Adrenal gland (tissue), 12 donors: ENCODE measurements around the gene BMERB1. TPM values are rescaled to one million over a fixed set of nuclear protein-coding genes. Genes with fewer than 3 reads are reported as not detected.
"Not testable (repeated sequence)": the region's sequence is repeated elsewhere in the genome, so short reads cannot be mapped to it uniquely, and the experiment has no call there.

Experiments
- DNase-seq, 7 donors: peaks; one replicate each; pipeline ENCODE4 v3.0.0-alpha.2; 2019 to 2020
- H3K27ac ChIP-seq, 5 donors: fragments of 200-600 bp; sonication (generic) in 4 of 5; 1 replicate in 3 of 5; 2 replicates in 2 of 5; pipeline versions ENCODE4 v1.5.1 to v1.8.0; 2016 to 2020; ENCODE audit warnings: mild to moderate bottlenecking in 1 of 5
- H3K27me3 ChIP-seq: fragments of 200-600 bp; 2 replicates; pipeline ENCODE4 v1.8.0; 2021
- H3K36me3 ChIP-seq, 2 donors: fragments of 200-600 bp; replicated peaks in 1 of 2; 1 replicate in 1 of 2; 2 replicates in 1 of 2; pipeline versions ENCODE4 v1.5.1 to v1.8.0; 2018 to 2022
- H3K4me1 ChIP-seq, 2 donors: fragments of 200-600 bp; replicated peaks in 1 of 2; 1 replicate in 1 of 2; 2 replicates in 1 of 2; pipeline versions ENCODE4 v1.5.1 to v1.8.0; 2018 to 2021
- H3K4me3 ChIP-seq, 4 donors: fragments of 200-600 bp; sonication (generic) in 3 of 4; one replicate each; pipeline ENCODE4 v1.5.1; 2016 to 2018
- H3K9me3 ChIP-seq, 3 donors: fragments of 200-600 bp; sonication (generic) in 1 of 3; replicated peaks in 1 of 3; 1 replicate in 2 of 3; 2 replicates in 1 of 3; pipeline versions ENCODE4 v1.5.1 to v1.8.0; 2016 to 2021
- CTCF ChIP-seq, 6 experiments: fragments of 450-650 bp in 4 of 6; fragments of 200-600 bp in 2 of 6; sonication (generic) in 1 of 6; IDR thresholded peaks; 1 replicate in 5 of 6; 2 replicates in 1 of 6; pipeline versions ENCODE4 v1.5.1 to v1.8.0; 2016 to 2021; ENCODE audit warnings: antibody characterized with exemption in 6 of 6, mild to moderate bottlenecking in 2 of 6, moderate library complexity in 1 of 6
- POLR2A ChIP-seq, 2 donors: fragments of 450-650 bp; IDR thresholded peaks; one replicate each; pipeline ENCODE4 v1.6.1; 2017; ENCODE audit warnings: antibody characterized with exemption in 2 of 2, mild to moderate bottlenecking in 2 of 2, moderate library complexity in 1 of 2
- WGBS, 4 donors: extraction: QIAGEN DNeasy Blood & Tissue Kit in 2 of 4; methylation state at CpG; one replicate each; pipeline versions ENCODE4 v1.1.5 to v1.1.7; 2013 to 2017; 5-methylcytosine and 5-hydroxymethylcytosine counted together
- intact Hi-C, 2 donors: fragments of 100-400 bp; cut with DNase I; formaldehyde crosslinking; loops; one replicate each; pipeline versions ENCODE4 v1.14.1 to v1.15.0; 2022 to 2023
- polyA plus RNA-seq, 3 donors: library from polyadenylated mRNA; stranded (reverse); fragments of 200-250 nt in 2 of 3; fragments of 350-450 nt in 1 of 3; fragmentation: Illumina TruSeq in 1 of 3; extraction: RNeasy Lipid Tissue Mini Kit (QIAGEN cat#74804) in 1 of 3; gene quantifications; one replicate each; pipeline ENCODE4 v1.2.3, GENCODE V29; 2013 to 2014
- total RNA-seq, 9 donors: library from RNA; depleted of rRNA in 4 of 9; stranded (reverse); fragments of >200 nt in 4 of 9; fragments of 120-200 nt in 1 of 9; fragmentation: NEBNext Ultra II Directional in 1 of 9; extraction: Animal tissue kit (Norgen Biotek cat#: 25700) in 1 of 9; gene quantifications; one replicate each; pipeline versions ENCODE4 v1.1.0 to v1.2.4, GENCODE V29; 2013 to 2023
- donor health status: healthy with polysubstance abuse.
- donor health status: Bipolar disorder and iron deficiency.
- donor health status: DM: yes; HTN: yes; CAD: no.
- donor health status: DM: no; HTN: no; CAD: no.
- donor health status: DM: no; HTN: no; CAD: no.
- donor health status: DM: yes; HTN: yes; CAD: no.

The BMERB1 gene
- total and polyA plus RNA-seq, 12 donors = 9.8 to 56.0 (median 18.7) TPM

- Histone ChIP-seq H3K27ac (no peak overlapping the region), H3K27me3 (no peaks in the 10 kb centered on the region), H3K36me3 (peaks cover 0 to 75% of the 10 kb centered on the region in 2 donors), H3K4me3 (no peak overlapping the region), H3K4me1 (peaks cover 0 to under 1% of the 10 kb centered on the region in 2 donors), H3K9me3 (no peaks in the 10 kb centered on the region)
- WGBS, 4 donors = 95 to 96% (median 96%) methylated on average over 13 of the region's 13 CpGs
- intact Hi-C loops = no loop called here
- no peak for DNase-seq
- no peak for TF ChIP-seq POLR2A (IDR thresholded peaks at IDR 0.05)
- TF ChIP-seq CTCF (IDR thresholded peaks at IDR 0.05) = no peak
These were observed 171.6 kb downstream of the BMERB1 start for GRCh38 chr16:15605839-15606517.

GRCh38 chr16:15606518-15607220 is 172.3 kb downstream of the BMERB1 start:
- peak overlapping the region in 1 of 5 donors; percentile 72 for H3K27ac ChIP-seq
- TF ChIP-seq POLR2A (IDR thresholded peaks at IDR 0.05) (no peak), CTCF (IDR thresholded peaks at IDR 0.05) (no peak)
- H3K9me3 ChIP-seq = no peaks in the 10 kb centered on the region
- 94 to 97% (median 96%) methylated on average over 5 of the region's 5 CpGs for WGBS, 4 donors
- H3K27me3 ChIP-seq = no peaks in the 10 kb centered on the region
- intact Hi-C loops = no loop called here
- no peaks in the 10 kb centered on the region for H3K4me1 ChIP-seq
- DNase-seq = no peak
- H3K36me3 ChIP-seq = peaks cover 0 to 75% of the 10 kb centered on the region in 2 donors
- no peak overlapping the region for H3K4me3 ChIP-seq

GRCh38 chr16:15607221-15607699 is 172.9 kb downstream of the BMERB1 start:
- peaks cover 0 to 75% of the 10 kb centered on the region in 2 donors for H3K36me3 ChIP-seq
- H3K9me3 ChIP-seq, H3K4me1 ChIP-seq, intact Hi-C loops, H3K4me3 ChIP-seq, H3K27me3 ChIP-seq, DNase-seq: not testable (repeated sequence)
- H3K27ac ChIP-seq = peak overlapping the region in 2 of 5 donors; percentile 56 to 72
- WGBS, 4 donors = 94 to 96% (median 95%) methylated on average over 12 of the region's 12 CpGs

- Histone ChIP-seq H3K27me3 (no peaks in the 10 kb centered on the region), H3K36me3 (peaks cover 0 to 75% of the 10 kb centered on the region in 2 donors), H3K4me3 (no peak overlapping the region), H3K9me3 (no peaks in the 10 kb centered on the region), H3K27ac (peak overlapping the region in 2 of 5 donors; percentile 56 to 72), H3K4me1 (no peaks in the 10 kb centered on the region)
- TF ChIP-seq CTCF (IDR thresholded peaks at IDR 0.05) (no peak), POLR2A (IDR thresholded peaks at IDR 0.05) (no peak)
- intact Hi-C loops = no loop called here
- WGBS, 4 donors = 59 to 72% (median 71%) methylated on average over 12 to 13 of the region's 13 CpGs
- DNase-seq = peak in 6 of 7 donors; percentile 48 to 75 (median 59)
These were observed 173.5 kb downstream of the BMERB1 start for GRCh38 chr16:15607700-15608396.
